GM12873 (cell line): ENCODE results near the gene MPHOSPH9.
A peak's percentile ranks its signal among the peaks of the same experiment; 100 is the strongest.

Experiments
- TF ChIP-seq, protein P1 (sequence below): IDR thresholded peaks from 2 replicates; pipeline ENCODE4 v1.5.1; 2012; ENCODE audit warnings: low read depth, mild to moderate bottlenecking, moderate library complexity, low read length, control low read depth; ENCODE audit not compliant: insufficient read depth; ENCODE audit errors: missing control alignments

MPHOSPH9 gene

DNA sequence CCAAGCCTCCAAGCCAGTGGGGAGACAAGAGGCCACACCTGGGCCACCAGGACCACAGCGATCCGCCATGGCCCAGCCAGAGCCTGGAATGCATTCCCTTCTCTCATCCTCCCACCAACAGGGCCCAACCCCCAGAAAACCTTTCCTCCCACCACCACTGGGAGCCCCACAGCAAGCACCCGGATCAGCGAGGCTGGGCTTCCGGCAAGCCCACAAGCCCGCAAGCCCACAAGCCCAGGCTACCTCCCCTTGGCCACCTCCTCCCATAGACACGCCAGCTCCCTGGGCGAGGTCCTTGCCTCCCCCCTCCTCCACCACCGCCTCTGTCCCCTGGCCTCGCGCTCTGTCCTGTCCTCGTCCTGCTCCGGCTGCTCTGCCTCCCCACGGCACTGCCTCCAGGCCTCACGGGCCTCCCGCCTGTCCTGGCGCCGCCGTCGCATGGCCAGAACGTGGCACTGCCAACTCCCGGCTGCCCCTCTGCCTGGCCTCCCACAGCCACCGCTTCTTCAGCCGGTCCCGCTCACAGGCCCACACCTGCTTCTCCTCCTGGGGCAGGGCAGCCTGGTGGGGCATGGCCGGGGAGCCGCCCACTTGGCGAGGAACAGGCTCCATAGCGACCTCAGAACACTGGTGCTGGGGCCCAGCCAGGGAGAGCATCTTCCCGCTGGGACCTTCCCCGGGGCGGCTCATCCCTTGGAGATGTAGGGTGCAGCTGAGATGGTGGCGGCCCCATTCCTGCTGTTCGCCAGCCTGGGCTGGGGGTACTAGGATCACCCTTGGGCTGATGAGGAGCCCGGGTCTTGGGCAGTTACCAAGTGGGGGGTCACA lies 33.1 kb upstream of the MPHOSPH9 start:
- TF ChIP-seq, protein P1, sequence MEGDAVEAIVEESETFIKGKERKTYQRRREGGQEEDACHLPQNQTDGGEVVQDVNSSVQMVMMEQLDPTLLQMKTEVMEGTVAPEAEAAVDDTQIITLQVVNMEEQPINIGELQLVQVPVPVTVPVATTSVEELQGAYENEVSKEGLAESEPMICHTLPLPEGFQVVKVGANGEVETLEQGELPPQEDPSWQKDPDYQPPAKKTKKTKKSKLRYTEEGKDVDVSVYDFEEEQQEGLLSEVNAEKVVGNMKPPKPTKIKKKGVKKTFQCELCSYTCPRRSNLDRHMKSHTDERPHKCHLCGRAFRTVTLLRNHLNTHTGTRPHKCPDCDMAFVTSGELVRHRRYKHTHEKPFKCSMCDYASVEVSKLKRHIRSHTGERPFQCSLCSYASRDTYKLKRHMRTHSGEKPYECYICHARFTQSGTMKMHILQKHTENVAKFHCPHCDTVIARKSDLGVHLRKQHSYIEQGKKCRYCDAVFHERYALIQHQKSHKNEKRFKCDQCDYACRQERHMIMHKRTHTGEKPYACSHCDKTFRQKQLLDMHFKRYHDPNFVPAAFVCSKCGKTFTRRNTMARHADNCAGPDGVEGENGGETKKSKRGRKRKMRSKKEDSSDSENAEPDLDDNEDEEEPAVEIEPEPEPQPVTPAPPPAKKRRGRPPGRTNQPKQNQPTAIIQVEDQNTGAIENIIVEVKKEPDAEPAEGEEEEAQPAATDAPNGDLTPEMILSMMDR: no peak

GRCh38 chr12:123264642-123265041 lies 31.7 kb upstream of the MPHOSPH9 start:
- TF ChIP-seq, protein P1: peak; percentile 52

DNA sequence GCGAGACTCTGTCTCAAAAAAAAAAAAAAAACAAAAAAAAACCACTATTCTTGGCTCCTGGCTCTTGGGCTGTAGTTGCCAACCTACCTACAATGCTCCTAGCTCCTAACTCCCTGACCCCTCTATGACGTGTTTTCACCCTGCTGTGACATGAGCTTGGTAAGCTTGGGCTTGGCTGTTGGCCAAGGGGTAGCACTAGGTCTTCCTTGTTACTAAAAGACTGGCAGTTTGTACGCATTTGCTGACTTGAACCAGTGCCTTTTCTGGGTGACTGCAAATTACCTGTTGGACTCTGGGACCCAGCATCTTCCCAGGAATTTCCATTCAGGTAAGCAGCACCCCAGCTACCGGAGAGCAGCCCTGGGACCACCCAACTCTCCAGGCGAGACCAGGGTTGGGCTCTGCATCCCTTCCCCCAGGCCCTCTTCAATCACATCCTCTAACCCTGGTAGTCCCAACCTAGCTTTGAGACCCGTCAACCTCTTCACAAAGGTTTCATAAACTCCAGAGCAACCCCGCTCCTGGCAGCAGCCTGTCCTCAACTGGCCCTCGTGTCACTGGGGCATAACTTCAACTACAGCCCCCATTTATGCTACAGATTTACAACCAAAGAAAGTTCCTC lies 30.4 kb upstream of the MPHOSPH9 start:
- TF ChIP-seq, protein P1: no peak

GRCh38 chr12:123261196-123261595 lies 28.3 kb upstream of the MPHOSPH9 start:
- TF ChIP-seq, protein P1: no peak

- TF ChIP-seq, protein P1: no peak
These were observed 27.1 kb upstream of the MPHOSPH9 start for GRCh38 chr12:123260081-123260480.

GRCh38 chr12:123258593-123258992 lies 25.7 kb upstream of the MPHOSPH9 start:
- TF ChIP-seq, protein P1: no peak

DNA sequence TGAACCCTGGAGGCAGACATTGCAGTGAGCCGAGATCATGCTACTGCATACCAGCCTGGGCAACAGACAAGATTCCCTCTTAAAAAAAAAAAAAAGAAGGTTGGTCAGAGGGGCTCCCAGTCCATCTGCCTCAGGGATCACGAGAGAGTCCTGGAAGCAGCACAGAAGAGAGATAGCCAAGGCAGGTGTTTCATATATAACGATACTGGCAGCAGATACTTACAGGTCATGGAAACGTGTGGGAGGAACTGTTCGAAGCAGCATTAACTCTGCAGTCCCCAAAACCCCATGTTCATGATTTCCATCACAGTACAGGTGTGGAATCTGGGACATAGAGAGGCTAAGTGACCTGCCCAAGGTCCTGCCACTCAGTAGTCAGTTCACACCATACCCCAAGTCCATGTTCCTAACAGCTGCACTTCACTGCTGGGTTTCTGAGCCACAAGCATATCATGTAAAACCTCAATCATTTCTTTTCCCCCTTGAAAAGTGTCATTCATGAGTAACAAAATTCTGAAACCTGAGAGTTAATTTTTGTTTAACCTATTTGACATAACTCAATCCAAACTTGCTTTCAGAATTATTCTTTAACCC lies 22.0 kb upstream of the MPHOSPH9 start:
- TF ChIP-seq, protein P1: no peak
